CD4-positive, alpha-beta T cell treated with Interferon gamma for 1 hour (primary cell): ENCODE data around the gene QRFP.

ENCODE experiments used
- DNase-seq: peaks from one replicate; pipeline ENCODE4 v3.0.0-alpha.2; 2020

QRFP gene

GRCh38 chr9:130890870-130891687, 5.5 kb downstream of the QRFP start:
- DNase-seq = no peak

GRCh38 chr9:130890124-130890523, 6.5 kb downstream of the QRFP start:
- no peak for DNase-seq

DNA sequence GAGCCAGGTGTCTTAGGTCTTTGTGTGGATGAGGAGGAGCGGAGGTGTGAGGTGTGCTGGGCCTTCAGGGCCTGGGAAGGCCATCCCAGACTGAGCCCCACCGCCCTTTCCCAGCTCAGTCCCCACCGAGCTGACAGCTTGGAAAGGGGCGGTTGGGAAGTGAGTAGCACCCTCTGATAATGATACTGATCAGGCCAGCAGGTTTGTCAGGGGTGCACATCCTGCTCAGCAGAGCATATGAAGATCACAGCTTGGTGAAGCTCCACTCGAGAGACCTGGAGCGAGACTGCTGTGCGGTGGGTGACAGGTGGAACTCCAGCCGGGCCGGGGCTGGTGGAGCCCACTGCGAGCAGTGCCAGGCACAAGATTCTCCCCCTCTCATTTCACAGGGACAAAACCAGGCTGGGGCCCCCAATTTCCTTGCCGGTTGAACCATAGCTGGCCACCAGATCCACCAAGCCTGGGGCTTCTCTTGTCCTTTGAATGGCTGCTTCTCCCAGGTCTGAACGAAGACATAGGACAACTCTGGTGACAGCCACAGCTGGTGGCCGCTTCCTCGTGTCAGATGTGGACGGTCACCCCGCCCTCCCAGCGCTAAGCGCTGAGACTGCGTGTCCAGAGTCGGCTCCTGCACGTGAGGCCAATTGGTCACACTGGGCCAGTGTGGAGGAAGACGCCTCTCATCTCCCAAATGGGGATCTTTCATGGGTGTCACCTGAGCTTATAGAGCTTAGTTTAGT, 8.3 kb downstream of the QRFP start:
- no peak for DNase-seq

GRCh38 chr9:130887494-130888144, 9.0 kb downstream of the QRFP start:
- DNase-seq = no peak

DNA sequence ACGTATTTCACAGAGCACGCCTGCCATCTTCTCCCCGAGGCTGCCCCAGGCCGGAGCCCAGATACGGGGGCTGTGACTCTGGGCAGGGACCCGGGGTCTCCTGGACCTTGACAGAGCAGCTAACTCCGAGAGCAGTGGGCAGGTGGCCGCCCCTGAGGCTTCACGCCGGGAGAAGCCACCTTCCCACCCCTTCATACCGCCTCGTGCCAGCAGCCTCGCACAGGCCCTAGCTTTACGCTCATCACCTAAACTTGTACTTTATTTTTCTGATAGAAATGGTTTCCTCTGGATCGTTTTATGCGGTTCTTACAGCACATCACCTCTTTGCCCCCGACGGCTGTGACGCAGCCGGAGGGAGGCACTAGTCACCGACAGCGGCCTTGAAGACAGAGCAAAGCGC, 9.6 kb downstream of the QRFP start:
- no peak for DNase-seq

- DNase-seq = no peak
These were observed 10.9 kb downstream of the QRFP start for GRCh38 chr9:130885484-130886375.

GRCh38 chr9:130884542-130885483, 11.8 kb downstream of the QRFP start:
- no peak for DNase-seq

DNA sequence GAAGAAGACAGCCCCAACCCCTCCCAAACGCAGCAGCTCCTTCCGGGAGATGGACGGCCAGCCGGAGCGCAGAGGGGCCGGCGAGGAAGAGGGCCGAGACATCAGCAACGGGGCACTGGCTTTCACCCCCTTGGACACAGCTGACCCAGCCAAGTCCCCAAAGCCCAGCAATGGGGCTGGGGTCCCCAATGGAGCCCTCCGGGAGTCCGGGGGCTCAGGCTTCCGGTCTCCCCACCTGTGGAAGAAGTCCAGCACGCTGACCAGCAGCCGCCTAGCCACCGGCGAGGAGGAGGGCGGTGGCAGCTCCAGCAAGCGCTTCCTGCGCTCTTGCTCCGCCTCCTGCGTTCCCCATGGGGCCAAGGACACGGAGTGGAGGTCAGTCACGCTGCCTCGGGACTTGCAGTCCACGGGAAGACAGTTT, 12.5 kb downstream of the QRFP start:
- DNase-seq = no peak

- no peak for DNase-seq
These were observed 13.1 kb downstream of the QRFP start for GRCh38 chr9:130883479-130883878.

GRCh38 chr9:130882696-130883225, 13.9 kb downstream of the QRFP start:
- no peak for DNase-seq

GRCh38 chr9:130881516-130881915, 15.1 kb downstream of the QRFP start:
- no peak for DNase-seq

GRCh38 chr9:130880599-130881220, 15.9 kb downstream of the QRFP start:
- DNase-seq = no peak

DNA sequence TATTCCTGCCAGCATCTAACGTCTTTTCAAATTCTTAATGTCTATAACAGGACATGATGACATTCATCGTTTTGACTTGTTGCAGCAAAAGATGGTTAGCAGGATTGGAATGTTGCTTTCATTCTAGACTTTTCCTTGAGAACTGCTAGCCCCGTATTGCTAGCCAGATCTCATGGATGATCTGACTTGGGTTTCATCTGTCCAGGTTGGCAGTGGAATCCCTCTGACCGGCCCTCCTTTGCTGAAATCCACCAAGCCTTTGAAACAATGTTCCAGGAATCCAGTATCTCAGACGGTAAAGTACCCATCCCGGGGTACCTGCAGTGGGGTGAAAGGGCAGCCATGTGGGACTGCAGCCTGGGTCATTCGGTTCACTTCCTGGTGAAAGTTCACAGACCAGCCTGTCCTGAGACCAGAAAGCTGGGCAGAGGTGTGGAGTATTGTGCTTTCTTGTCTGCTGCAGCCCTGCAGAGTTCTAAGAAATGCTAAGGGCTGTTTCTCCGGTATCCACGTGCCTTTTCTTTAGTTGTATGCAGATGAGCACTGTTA, 16.7 kb downstream of the QRFP start:
- no peak for DNase-seq

DNA sequence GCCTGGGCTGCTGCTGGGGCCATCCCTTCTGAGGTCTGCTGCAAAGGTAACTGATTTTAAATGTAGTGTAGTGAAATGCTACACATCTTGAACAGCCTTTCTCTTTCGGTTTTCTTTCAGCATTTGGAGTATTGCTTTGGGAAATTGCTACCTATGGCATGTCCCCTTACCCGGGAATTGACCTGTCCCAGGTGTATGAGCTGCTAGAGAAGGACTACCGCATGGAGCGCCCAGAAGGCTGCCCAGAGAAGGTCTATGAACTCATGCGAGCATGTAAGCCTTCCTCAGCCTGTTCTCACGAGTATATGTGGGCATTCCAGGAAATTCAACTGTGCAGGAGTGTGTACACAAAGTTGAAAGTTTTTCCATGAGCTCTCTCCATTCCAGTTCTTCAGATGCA, 18.3 kb downstream of the QRFP start:
- no peak for DNase-seq

GRCh38 chr9:130877300-130877699, 19.3 kb downstream of the QRFP start:
- no peak for DNase-seq

DNA sequence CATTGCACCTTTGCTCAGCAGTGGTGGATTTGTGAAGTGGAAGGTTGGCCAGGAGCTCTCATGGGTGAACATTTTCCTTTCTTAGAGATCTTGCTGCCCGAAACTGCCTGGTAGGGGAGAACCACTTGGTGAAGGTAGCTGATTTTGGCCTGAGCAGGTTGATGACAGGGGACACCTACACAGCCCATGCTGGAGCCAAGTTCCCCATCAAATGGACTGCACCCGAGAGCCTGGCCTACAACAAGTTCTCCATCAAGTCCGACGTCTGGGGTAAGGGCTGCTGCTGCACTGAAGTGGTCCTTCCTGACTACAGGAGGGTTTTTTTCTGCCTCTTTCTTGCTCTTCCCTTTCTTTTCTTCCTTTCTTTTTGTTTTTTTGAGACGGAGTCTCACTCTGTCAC, 21.8 kb downstream of the QRFP start:
- DNase-seq = no peak

GRCh38 chr9:130873966-130874365, 22.6 kb downstream of the QRFP start:
- DNase-seq = no peak

DNA sequence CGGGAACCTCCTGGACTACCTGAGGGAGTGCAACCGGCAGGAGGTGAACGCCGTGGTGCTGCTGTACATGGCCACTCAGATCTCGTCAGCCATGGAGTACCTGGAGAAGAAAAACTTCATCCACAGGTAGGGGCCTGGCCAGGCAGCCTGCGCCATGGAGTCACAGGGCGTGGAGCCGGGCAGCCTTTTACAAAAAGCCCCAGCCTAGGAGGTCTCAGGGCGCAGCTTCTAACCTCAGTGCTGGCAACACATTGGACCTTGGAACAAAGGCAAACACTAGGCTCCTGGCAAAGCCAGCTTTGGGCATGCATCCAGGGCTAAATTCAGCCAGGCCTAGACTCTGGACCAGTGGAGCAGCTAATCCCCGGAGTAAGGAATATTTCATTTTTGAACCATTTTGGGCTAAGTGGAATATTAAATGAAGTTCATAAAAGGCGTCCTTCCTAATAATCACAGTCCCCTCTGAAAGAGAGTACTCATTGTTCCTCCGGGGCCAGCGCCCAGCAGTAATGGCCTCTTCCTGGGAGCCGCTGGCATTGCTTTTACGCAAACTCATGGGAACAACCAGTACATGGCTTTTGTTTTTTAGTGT, 23.6 kb downstream of the QRFP start:
- DNase-seq = no peak

GRCh38 chr9:130872508-130872907, 24.1 kb downstream of the QRFP start:
- no peak for DNase-seq

GRCh38 chr9:130872093-130872492, 24.5 kb downstream of the QRFP start:
- no peak for DNase-seq
